WI38 (cell line): ENCODE data around the gene CSH2.

Experiments
- H3K4me3 ChIP-seq: 2 replicates; pipeline ENCODE4 v1.5.1; 2011; ENCODE audit warnings: low read depth, mild to moderate bottlenecking, control low read depth, low read length
- CTCF ChIP-seq: IDR thresholded peaks from 2 replicates; pipeline ENCODE4 v1.5.1; 2012; ENCODE audit warnings: low read depth, mild to moderate bottlenecking, control low read depth, low read length

The CSH2 gene

GRCh38 chr17:63826468-63827001 lies 46.9 kb downstream of the CSH2 start:
- peak overlapping the region; percentile 96 for H3K4me3 ChIP-seq
- no peak for TF ChIP-seq CTCF

- TF ChIP-seq CTCF: no peak
- H3K4me3 ChIP-seq: no peak overlapping the region
Measured at GRCh38 chr17:63824362-63824761, 49.1 kb downstream of the CSH2 start.

GRCh38 chr17:63823659-63824331 lies 49.7 kb downstream of the CSH2 start:
- no peak for TF ChIP-seq CTCF
- no peak overlapping the region for H3K4me3 ChIP-seq

- TF ChIP-seq CTCF: no peak
- H3K4me3 ChIP-seq: no peak overlapping the region
Measured at GRCh38 chr17:63822537-63822936, 50.9 kb downstream of the CSH2 start.
